ENCODE results near the gene RPF1.
A peak's percentile ranks its signal among the peaks of the same experiment; 100 is the strongest.
"Not testable (repeated sequence)": the region's sequence is repeated elsewhere in the genome, so short reads cannot be mapped to it uniquely, and the experiment has no call there.

The RPF1 gene

DNA sequence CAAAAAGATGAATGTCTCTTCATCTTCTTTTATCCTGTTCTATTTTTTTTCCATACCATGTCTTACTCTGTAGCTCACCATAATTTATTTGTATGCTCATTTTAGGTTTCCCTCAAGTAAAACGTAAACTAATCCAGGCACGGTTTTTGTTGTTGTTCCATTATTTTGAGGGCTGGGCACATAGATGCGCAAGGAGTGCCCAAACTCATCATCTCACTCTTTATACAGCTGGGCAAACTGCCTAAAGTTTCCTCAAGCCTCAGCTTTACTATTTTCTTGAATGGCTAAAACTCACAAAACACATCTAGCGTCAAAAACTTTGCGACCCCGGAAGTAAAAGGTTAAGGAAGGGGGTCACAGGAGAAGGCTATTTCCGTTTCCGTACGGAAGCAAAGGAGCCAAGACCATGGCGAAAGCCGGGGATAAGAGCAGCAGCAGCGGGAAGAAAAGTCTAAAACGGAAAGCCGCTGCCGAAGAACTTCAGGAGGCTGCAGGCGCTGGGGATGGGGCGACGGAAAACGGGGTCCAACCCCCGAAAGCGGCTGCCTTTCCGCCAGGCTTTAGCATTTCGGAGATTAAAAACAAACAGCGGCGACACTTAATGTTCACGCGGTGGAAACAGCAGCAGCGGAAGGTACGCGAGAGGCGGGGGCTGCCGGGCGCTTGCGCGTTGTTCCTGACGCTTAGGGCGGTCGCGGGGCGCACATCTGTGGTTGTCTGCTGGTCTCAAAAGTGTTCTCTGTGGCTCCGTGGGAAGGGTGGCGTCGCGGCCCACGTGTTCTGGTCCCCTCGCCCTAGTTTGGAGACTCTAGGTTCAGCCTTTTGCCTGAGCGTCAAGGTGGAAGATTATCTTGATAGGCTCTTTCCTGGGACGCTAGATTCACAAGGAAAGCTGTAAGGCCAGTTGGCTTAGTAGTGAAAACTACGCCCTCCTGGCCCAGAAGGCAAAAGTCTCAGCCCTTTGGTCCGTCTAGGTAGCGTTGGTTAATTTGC is at the start of gene RPF1:
Gene RPF1, plus strand, starts transcription at position 391 of the 993 bp plus-strand sequence. Its CDS starts 16 bp downstream, at position 407.
- peak; percentile 57 for DNase-seq (ENCODE audit: low read depth)

GRCh38 chr1:84430546-84430945 is 48.5 kb upstream of the RPF1 start:
- DNase-seq (ENCODE audit: low read depth), result no peak

- peak; percentile 51 for DNase-seq (ENCODE audit: low read depth)
These were observed 45.6 kb upstream of the RPF1 start for GRCh38 chr1:84433258-84434080.

DNA sequence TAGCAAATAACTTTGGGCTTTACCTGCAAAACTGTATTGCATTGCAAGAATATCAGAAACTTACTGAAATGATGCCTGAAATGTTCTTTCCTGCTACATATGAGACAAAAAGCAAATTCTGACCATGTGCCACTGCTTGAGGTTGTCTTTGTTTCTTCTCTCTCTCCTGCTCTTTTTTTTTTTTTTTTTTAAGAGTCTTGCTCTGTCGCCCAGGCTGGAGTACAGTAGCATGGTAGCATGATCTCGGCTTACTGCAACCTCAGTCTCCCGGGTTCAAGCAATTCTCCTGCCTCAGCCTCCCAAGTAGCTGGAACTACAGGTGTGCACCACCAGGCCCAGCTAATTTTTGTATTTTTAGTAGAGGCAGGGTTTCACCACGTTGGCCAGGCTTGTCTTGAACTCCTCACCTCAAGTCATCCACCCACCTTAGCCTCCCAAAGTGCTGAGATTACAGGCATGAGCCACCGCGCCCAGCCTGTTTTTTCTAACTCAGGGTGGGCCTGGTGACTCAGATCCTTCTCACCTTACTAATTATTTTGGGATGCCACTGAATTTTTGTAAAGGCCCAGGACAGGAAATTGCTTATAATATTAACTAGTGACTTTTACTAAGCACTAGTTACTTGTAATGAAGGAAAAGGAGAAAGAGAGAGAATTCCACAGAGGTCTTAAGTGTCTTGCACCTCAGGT is 44.8 kb upstream of the RPF1 start:
- DNase-seq (ENCODE audit: low read depth), result no peak

DNA sequence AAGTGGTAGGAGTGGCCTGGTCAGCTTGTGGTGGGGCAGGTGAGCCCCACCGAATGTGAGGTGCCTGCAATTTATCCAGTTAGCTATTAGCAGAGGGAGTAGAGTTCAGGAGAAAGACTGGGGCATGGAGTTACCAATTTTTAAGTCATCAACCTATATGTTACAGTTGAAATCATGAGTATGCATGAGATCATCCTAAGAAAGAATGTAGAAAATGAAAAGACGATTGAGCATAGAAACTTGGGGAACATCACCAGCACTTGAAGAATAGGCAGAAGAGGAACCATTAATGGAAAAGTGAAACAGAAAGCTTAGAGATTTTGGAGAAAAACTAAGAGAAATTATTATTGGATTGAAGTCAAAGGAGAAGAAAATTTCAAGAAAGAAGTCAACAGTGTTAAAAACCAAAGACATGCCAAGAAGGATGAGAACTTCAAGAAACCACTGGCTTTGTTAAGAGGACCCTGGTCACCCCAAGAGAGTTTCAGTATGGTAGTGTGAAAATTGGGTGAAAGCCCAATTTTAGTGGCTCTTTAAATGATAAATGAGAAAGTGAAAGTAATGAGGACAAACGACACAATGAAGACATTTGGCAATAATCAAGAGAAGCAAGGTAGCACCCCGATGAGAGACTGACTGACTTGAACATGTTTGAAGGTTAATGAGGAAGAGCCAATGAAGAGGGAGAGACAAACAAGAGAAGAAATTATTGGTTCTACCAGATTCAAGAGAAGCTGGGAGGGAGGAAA is 44.1 kb upstream of the RPF1 start:
- DNase-seq (ENCODE audit: low read depth), result no peak

- DNase-seq (ENCODE audit: low read depth), result no peak
These were observed 42.0 kb upstream of the RPF1 start for GRCh38 chr1:84436876-84437655.

DNA sequence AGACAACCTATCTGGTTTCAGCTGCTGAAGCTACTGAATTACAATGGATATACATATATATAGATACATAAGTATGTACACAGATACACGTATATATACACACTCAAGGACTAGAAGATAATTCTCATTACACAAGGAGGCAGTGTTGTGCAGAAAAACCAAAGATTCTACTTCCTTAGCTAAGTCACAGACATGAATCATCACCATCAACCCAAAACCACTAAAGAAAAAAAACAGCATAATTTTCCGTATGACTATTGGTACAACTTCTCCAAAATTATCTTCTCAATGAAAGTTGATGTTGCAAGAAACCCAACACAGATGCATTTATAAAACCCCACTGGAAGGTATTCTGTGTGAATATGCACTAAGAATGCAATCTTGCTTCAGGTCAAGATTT is 36.8 kb upstream of the RPF1 start:
- peak; percentile 74 for DNase-seq (ENCODE audit: low read depth)

DNA sequence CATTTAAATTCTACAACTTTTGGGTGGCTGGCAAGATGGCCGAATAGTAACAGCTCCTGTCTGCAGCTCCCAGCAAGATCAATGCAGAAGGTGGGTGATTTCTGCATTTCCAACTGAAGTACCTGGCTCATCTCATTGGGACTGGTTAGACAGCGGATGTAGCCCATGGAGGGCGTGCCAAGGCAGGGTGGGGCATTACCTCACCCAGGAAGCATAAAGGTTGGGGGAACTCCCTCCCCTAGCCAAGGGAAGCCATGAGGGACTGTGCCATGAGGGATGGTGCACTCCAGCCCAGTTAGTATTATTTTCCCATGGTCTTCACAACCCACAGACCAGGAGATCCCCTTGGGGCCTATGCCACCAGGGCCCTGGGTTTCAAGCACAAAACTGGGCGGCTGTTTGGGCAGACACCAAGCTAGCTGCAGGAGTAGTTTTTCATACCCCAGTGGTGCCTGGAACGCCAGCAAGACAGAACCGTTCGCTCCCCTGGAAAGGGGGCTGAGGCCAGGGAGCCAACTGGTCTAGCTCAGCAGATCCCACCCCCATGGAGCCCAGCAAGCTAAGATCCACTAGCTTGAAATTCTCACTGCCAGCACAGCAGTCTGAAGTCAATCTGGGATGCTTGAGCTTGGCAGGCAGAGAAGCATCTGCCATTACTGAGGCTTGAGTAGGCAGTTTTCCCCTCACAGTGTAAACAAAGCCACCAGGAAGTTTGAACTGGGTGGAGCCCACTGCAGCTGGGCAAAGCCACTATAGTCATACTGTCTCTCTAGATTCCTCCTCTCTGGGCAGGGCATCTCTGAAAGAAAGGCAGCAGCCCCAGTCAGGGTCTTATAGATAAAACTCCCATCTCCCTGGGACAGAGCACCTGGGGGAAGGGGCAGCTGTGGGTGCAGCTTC is 36.1 kb upstream of the RPF1 start:
- DNase-seq (ENCODE audit: low read depth), result not testable (repeated sequence)

DNA sequence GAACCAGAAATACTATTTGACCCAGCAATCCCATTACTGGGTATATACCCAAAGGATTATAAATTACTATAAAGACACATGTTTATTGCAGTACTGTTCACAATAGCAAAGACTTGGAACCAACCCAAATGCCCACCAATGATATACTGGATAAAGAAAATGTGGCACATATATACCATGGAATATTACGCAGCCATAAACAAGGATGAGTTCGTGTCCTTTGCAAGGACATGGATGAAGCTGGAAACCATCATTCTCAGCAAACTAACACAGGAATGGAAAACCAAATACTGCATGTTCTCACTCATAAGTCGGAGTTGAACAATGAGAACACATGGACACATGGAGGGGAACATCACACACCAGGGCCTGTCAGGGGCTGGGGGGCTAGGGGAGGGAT is 30.4 kb upstream of the RPF1 start:
- DNase-seq (ENCODE audit: low read depth), result not testable (repeated sequence)

- no peak for DNase-seq (ENCODE audit: low read depth)
These were observed 28.2 kb upstream of the RPF1 start for GRCh38 chr1:84450910-84451309.

GRCh38 chr1:84452436-84452835 is 26.6 kb upstream of the RPF1 start:
- no peak for DNase-seq (ENCODE audit: low read depth)

- no peak for DNase-seq (ENCODE audit: low read depth)
These were observed 16.9 kb upstream of the RPF1 start for GRCh38 chr1:84462118-84462517.

DNA sequence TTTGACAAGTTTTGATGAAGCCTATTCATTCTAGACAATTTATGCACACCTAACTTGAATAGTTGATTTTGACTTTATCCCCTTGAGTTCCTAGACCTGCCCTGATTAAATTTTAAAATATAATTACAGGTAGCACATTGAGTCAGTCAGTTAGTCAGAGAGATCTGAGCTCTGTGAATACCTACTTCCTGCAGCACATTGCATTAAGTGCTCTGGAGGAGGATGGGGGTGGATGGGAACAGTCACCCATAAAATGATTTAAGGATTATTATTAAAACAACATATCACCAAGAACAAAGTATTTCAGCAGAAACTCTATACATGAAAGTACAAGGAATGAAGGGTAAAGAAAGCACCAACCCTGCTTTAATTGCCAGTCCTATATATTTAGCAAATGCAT is 11.8 kb upstream of the RPF1 start:
- no peak for DNase-seq (ENCODE audit: low read depth)

DNA sequence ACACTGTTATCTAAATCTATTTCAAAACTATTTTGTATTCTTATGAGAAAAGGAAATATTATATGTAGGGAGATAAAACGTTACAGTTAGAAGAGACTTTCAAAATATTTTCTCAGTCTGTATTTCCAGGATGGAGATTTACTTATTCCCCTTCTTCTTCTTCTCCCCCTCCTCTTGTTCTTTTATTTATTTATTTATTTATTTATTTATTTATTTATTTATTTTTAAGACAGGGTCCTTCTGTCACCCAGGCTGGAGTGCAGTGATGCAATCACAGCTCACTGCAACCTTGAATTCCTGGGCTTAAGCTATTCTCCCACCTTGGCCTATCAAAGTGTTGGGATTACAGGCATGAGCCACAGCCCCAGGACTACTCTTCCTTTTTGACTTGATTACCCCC is 2.8 kb upstream of the RPF1 start:
- no peak for DNase-seq (ENCODE audit: low read depth)

DNA sequence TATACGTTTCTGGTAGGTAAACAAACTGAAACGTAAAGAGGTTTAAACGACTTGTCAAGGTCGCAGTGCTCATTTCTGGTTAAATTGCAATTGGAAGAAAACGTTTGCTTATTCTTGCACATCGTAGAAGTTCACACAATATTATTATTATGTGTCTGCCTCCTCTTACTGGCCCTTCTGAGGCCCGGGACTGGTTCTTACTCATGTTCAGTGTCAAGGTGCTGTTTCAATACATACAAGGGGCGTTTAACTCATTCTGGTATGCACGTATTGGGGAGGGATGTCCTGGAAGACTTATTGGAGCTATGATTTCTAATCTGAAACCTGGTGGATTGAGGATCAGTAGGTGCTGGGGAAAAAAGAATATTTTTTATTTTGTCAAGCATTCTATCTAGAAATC is 932 bp downstream of the RPF1 start:
- no peak for DNase-seq (ENCODE audit: low read depth)

GRCh38 chr1:84480650-84481049 is 1.6 kb downstream of the RPF1 start:
- DNase-seq (ENCODE audit: low read depth), result no peak

GRCh38 chr1:84481317-84481716 is 2.3 kb downstream of the RPF1 start:
- no peak for DNase-seq (ENCODE audit: low read depth)

GRCh38 chr1:84488107-84488506 is 9.0 kb downstream of the RPF1 start:
- no peak for DNase-seq (ENCODE audit: low read depth)

- DNase-seq (ENCODE audit: low read depth), result no peak
These were observed 10.7 kb downstream of the RPF1 start for GRCh38 chr1:84489766-84490165.

DNA sequence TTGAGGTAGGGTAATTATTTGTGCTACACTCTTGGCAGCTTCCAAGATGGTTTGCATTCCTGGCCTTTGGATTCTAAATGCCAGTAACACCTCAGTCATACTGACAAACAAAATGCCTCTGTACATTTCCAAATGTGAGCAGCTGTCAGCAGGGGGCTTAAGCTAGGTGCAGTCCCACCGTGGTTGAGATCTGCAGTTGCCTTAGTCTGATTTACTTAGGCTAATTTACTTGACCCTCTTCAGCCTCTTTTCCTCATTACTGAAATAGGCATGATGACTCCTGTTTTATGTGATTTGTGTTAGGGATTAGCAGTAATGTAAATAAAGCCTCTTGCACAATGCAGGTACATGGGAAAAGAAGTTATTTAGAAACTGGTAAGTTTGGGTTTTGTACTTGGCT is 13.7 kb downstream of the RPF1 start:
- DNase-seq (ENCODE audit: low read depth), result no peak

Data from GM04504 (cell line).